Activated CD4-positive, CD25-positive, alpha-beta regulatory T cell treated with anti-CD3 and anti-CD28 coated beads, Interleukin-2, amount 50 U/mL, for 72 hours (primary cell): ENCODE measurements around the gene EVL.

Experiments used
- DNase-seq: peaks from one replicate; pipeline ENCODE4 v3.0.0; 2021

The EVL gene

GRCh38 chr14:100067481-100067880 is 2.3 kb downstream of the EVL start:
- DNase-seq: no peak

DNA sequence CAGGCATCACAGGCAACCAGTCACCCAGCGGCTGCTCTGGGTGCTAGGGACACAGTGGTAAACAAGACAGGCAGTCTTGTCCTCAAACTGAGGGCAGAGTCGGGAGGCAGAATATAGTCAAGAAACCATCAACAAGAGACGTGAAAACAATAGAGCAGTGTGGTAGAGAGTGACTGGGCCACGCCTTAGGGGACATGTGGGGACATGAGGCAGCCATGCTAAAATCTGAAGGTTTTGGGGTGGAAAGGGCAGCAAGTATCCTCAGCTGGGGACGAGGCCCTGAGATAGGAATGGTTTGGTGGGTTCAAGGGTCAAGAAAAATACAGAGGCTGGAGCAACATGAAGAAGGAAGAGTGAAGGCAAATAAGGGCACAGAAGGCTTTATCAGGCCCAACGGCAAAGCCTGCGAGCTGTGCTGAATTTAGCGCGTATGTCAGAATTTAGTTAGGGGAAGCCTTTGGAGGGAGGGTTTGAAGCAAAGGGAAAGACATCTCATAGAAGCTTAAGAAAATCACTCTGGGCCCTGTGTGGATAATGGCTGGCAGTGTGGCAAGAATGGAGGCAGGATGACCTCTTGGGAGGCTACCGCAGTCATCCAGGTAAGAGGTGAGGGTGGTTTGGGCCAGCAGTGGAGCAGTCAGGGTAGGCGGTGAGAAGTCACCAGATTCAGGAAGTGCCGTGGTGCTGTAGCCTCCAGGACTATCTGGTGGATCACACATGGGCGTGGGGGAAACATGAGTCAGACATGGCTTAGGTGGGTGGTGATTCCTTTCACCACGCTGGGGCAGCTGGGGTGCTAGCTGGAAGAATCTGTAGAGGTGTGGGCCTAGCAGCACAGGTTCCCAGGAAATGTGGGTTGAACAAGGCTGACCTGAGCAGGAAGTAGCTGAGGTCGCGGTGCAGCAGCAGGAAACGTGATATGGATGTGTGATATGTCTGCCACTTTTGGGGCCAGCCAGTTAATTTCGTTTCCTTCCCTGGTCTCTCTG is 3.0 kb downstream of the EVL start:
- peak; percentile 71 for DNase-seq

DNA sequence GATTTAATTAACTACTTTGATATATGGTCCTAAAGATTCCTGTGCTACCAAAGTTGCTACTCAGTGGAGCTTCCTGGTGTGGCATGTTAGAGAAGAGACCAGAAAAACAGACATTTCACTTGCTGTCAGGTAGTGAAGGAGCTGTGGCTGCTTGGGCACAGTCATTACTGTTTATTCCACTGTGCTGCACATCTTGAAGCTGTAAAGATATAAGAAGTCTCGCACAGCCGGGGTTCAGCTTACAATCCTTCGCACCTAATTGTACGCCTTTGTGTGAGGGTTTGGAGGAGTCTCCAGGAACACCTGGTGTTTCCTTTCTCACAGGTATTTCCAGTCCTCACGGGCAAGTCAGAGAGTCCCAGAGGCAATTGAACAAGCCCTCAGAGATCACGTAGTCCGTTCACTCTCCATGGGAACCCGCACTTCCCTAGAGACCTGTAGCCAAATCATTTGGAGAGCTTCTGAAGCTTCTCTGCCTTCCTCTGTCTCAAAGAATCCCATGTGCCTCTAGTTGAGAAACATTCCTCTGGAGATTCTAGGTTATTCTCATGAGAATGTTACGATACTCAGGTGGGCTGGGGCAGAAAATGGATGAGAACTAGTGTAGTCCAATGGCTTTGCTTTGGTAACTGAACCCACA is 4.1 kb downstream of the EVL start:
- no peak for DNase-seq

- no peak for DNase-seq
Measured at GRCh38 chr14:100070310-100070709, 5.1 kb downstream of the EVL start.

- no peak for DNase-seq
Measured at GRCh38 chr14:100071545-100071944, 6.3 kb downstream of the EVL start.

GRCh38 chr14:100072783-100073346 is 7.6 kb downstream of the EVL start:
- DNase-seq: no peak

GRCh38 chr14:100073576-100074430 is 8.6 kb downstream of the EVL start:
- no peak for DNase-seq

- DNase-seq: no peak
Measured at GRCh38 chr14:100074431-100075100, 9.3 kb downstream of the EVL start.

DNA sequence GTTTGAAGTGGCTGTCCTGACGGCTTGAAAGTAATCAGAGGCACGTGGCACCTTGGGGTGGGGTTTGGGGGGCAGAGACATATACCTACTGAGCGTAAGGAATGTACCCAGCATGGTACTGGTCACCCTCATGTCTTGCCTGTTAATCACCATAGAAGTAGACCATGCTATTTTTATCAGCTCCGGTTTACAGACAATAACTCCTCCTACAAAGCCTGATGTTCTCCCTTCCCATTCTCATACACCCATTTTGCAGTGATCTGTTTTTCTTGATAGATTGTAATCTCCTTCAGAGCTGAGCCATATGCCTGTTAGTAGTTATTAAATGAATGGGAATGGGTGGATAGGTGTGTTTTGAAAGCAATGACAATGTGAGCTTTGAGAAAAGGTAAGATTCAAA is 10.5 kb downstream of the EVL start:
- DNase-seq: no peak

- DNase-seq: peak; percentile 61
Measured at GRCh38 chr14:100076133-100076532, 10.9 kb downstream of the EVL start.

- DNase-seq: no peak
Measured at GRCh38 chr14:100076606-100077005, 11.4 kb downstream of the EVL start.

DNA sequence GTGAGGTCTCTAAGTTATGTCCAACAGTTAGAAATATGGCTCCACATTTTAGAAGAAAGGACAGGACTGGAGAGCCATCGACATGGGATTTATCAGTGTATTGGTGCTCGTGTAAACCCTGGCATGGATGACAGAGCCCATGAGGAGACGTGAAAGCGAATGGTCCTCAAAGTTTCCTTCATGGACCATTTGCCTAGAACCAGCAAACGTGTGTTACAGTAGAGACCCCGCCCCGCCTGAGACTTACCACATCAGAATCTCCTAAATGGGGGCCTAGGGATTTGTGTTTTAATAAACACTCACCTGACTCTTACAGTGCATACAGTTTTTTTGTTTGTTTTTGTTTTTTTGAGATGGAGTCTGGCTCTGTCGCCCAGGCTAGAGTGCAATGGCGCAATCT is 12.2 kb downstream of the EVL start:
- no peak for DNase-seq

- no peak for DNase-seq
Measured at GRCh38 chr14:100078216-100078803, 13.1 kb downstream of the EVL start.

GRCh38 chr14:100078997-100079725 is 13.9 kb downstream of the EVL start:
- DNase-seq: peak; percentile 61

GRCh38 chr14:100079726-100080005 is 14.4 kb downstream of the EVL start:
- no peak for DNase-seq

- no peak for DNase-seq
Measured at GRCh38 chr14:100080206-100080605, 15.0 kb downstream of the EVL start.

DNA sequence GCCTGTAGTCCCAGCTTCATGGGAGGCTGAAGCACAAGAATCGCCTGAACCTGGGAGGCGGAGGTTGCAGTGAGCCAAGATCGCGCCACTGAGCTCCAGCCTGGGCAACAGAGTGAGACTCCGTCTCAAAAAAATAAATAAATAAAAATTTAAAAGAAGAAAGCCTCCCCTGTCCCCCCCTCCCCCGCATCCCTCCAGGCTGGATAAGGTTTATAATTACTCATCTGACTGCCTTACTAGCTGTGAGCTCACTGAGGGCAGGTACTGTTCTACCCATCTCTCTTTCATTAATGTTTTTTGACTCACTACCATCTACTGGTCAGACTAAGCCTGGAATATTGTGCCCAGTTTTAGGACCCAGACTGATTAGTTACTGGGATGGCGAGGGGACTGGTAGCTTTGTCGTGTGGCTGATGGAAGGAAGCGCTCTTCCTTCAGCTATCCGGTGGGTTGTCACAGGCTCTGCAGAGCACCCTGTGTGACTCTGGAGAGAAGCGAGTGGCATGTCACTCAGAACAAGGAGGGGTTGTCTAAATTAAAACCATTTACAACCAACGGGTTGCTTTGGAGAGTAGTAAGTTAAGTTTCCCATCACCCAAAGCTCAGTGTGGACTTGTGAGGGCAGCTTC is 16.9 kb downstream of the EVL start:
- no peak for DNase-seq

GRCh38 chr14:100082723-100083122 is 17.5 kb downstream of the EVL start:
- DNase-seq: no peak

GRCh38 chr14:100083706-100084105 is 18.5 kb downstream of the EVL start:
- DNase-seq: no peak

DNA sequence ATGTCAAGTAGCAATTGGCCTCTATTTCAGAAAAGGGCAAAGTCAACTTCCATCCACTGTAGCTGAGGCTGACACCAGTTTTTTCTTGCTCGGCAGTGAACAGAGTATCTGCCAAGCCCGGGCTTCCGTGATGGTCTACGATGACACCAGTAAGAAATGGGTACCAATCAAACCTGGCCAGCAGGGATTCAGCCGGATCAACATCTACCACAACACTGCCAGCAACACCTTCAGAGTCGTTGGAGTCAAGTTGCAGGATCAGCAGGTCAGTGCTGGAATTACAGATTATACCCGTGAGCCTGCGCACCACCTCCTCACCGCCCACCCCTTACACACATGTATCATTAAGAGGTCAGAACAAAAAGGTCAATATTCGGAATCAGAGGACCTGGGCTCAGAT is 19.4 kb downstream of the EVL start:
- DNase-seq: no peak

DNA sequence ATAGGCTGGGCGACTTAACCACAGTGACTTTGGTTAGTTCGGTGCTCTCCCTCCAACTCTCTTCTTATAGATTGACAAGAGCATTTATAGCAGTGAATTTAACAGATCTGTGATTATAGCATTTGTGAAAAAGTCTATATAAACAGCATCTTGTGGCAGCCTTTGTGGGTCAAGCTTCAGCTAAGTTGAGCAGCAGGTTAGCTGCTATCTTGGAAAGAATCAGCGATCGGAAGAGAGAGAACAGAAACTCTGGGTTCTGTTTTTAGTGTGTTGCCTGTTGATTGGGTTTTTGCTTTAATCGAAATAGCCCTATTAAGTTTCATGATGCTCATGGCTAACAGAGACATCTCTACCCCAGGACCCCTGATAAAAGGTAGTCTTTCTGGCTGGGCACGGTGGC is 20.2 kb downstream of the EVL start:
- DNase-seq: no peak
